SH-SY5Y (cell line): Measurements from ENCODE around the gene TCF4.

Experiments used
- GATA2 ChIP-seq: IDR thresholded peaks from 2 replicates; pipeline ENCODE4 v1.6.1; 2011; ENCODE audit warnings: mild to moderate bottlenecking, low read depth, low read length
- GATA3 ChIP-seq: IDR thresholded peaks from 2 replicates; pipeline ENCODE4 v1.6.1; 2011; ENCODE audit warnings: low read depth, mild to moderate bottlenecking, low read length, moderate library complexity

TCF4 gene

DNA sequence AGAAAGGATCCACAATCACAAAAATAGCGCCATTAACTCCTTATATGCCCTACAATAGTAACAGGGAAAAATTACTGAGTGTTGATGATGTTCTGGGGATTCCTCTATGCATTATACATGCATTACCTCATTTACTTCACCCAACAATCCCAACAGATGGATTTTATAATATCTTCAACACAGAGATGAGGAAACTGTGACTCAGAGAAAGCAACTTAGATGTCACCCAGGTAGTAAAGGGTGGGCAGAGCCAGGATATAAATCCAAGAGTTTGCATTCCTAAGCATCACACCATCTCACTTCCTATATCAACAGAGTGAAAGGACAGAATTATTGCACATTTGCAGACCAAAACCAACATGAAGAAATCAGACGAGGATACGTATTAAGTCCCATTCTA, 144.2 kb downstream of the TCF4 start:
- TF ChIP-seq GATA2, result no peak
- no peak for TF ChIP-seq GATA3

DNA sequence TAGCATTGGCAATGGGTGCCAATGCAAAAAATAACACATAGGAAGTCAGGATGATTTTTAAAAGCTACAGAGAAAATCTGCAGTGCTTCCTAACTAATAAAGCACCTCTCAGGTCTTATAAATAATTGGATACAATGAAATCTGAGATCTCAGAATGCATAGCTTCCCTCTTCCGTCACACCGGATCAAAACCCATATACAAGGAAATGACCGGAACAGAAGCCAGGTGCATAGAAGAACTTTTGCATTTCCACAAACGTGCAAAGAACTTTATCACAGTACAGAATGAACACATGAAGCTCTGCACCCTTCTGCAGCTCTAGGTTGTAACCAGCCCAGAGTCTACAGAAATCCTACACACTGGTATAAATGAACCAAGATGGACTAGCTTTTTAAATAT, 145.4 kb downstream of the TCF4 start:
- TF ChIP-seq GATA3 (no peak), GATA2 (no peak)

DNA sequence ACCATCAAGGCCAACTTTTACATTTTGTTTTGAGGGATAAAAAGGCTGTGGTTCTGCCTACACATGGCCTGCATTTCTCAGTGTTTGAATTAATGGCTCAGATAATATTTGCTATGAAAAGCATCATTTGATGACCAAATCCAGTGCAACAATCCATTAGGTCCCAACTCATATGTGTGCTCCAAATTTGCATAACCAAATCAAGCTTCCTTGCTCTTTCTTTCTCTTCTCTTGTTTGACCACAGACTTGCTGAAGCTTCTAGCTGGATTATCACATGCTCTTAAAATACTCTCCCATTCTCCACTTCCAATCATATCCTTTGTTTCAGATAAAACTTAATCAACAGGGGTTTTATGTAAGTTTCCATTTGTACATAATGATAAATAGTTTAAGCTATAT, 147.0 kb downstream of the TCF4 start:
- TF ChIP-seq GATA3, result no peak
- TF ChIP-seq GATA2, result no peak

DNA sequence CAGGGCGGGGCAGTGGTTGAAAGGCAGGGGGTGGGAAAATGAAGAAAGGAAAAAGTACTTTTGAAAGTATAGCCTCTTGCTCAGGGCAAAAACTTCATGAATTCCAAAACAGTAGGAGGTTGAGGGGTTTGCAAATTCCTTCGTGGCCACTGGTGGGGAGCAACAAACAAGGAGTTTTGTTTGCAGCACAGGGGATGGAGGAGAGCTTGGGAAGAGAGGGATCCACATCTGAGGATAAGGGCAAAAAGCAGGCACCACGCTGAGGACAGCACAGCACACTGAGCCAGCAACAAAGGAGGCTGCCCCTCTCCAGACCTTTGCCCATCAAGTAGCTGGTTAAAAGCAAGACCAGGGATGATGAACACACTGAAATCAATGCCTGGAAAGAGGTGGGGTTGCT, 148.9 kb downstream of the TCF4 start:
- TF ChIP-seq GATA3 (no peak), GATA2 (no peak)

- TF ChIP-seq GATA3 (no peak), GATA2 (no peak)
Measured at GRCh38 chr18:55435592-55435991, 152.4 kb downstream of the TCF4 start.

DNA sequence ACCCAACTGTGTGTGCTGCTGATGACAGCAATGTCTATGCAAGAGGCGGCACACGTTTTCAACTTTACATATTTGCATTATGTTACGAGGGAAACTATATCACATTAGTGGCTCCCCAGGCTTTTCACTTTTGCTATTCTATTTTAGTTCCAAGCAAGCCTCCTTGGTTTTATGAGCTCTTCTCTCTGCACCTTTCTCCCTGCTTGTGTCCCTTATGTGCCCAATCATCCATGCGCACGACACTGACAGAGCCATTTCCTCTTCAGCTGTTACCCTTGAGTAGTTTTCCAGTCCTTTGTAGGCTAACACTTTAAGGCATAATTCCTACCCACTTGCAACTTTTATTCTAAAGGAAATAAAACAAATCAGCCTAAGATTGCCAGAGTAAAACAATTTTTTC, 154.3 kb downstream of the TCF4 start:
- TF ChIP-seq GATA2, result no peak
- TF ChIP-seq GATA3, result no peak

DNA sequence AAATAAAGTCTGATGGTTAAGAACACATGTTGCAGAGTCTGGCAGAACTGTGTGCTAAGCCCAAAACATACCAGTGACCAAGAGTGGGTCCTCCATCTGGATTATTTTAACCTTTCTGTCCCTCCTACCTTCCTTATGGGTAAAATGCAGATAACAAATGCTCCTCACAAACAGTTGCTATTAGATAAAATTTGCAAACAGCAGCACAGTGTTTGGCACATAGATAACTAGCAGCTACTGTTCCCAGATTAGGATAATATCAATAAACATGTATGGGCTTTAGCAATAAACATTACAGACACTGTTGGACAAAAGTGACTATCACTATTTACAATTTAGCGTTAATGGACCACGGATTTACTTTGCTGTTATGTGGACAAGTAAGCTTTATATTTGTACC, 154.9 kb downstream of the TCF4 start:
- 0 out of 2 replicates have a peak, but pooled peaks have one; percentile 28 for TF ChIP-seq GATA3
- TF ChIP-seq GATA2, result no peak

DNA sequence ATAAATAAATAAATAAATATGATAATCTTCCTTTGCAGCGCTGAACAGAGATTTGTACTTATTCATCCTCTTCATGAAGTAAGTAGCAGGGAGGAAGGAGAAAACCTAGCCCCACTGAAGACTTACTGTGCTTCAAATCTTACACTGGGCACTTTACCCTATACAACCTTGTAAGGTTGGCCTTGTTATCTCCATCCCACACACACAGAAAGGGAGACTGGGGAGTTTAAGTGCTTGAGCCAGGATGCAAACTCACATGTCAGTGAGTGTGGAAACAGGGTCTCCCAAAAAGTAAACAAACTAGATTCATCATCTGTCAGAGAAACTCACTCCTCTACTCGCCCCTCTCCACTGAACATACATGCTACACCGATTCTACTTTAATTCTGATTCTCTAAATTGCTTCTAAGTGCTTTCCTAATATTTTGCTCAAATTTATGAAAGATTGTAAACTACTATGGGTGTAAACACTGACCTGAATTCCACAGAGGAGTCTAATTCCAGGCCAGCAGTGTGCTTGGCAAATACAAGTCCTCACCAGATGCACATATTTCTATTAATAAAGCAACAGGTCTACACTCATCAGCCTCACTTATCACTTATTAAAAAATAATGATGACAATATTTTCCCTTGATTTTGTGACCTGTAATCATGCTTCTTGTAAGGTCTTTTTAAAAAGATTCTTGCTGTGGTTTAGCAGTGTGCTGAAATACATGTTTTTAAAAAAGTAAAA, 155.5 kb downstream of the TCF4 start:
- TF ChIP-seq GATA3 (no peak), GATA2 (no peak)

- TF ChIP-seq GATA2 (peak; percentile 86), GATA3 (peak; percentile 62)
Measured at GRCh38 chr18:55430026-55430425, 158.0 kb downstream of the TCF4 start.

- TF ChIP-seq GATA2 (no peak), GATA3 (no peak)
Measured at GRCh38 chr18:55427951-55428350, 160.0 kb downstream of the TCF4 start.

DNA sequence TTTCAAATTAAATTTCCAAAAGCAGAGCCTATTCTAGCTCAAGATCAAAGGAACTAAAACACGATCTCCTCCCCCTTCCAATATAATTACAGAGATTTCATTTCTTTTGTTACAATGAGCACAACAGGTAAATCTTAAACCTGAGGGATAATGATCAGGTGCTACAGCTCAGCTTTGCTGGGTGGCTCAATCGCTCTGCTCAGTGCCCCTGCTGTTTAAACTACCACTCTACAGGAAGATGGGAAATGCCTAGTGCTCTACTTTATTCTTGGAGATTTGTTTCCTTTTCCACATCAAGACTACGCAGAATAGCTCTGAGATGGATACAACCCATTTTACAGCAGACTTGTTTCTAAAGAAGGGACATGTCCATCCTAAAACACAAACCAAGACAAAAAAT, 162.3 kb downstream of the TCF4 start:
- no peak for TF ChIP-seq GATA3
- no peak for TF ChIP-seq GATA2

DNA sequence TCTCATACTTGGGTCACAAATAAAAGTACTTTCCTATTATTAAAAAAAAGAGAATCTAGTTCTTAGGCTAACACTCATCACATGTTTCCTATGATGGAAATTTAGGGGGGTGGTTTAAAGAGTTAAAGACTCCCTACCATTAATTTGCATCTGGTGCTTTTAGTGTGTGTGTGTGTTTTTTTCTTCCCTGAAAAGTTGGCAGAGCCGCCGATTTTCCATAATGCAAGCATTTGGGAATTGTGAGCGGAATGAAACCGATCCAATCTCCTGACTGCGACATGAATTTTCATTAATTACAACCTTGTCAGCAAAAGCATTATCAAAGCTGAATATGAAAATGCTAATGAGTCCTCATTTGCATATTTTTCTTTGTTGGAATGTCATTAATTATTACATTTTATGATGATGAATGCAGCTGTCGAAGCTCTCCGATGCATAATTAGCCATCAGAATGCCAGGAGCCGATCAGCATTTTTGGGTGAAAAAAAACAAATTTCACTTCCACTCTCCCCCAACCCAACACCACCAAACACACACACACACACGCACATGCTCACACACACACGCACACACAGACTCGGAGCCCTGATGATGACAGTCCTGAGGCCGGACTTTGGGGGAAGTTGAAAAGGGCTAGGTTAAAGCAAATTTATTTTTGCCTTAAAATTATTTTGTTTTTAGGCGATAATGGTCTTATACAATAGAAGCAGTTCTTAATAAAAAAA, 165.4 kb downstream of the TCF4 start:
- TF ChIP-seq GATA2 (peak; percentile 28; the same call in 1 of the 2 replicates), GATA3 (no peak)

DNA sequence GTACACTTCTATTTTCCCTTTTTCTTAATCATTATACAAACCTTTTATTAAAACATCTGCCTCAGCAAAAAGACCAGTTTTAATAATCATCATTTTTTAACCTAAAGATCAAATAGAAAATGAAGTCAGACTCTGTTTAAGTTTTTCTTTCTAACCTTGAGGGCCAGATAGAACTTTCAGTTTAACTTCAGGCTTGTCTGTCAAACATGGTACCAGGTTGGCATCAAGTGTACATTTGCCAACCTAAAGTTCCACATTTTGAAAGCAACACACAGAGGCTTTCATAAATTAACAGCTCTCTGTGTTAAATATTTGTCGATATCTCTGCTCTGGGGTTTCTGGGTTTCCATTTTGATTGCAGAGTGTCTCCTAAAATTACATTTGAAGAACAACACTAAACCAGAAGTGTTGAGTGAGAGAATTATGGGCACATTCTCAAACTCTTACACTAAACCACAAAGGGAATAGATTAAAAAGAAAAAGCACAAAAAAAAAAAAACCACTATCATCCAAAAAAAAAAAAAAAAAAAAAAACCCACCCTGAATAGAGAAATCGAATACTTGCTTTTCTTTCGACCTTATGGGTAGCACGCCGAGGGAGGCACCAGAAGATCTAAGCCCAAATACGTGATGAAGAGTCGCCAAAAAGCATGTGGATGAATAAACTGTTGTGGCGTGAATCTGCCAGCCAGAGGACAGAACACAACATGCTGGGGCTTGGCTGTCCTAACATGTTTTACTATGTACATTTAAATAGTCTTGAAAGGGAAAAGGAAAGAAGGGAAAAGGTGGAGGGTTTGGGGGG, 166.2 kb downstream of the TCF4 start:
- TF ChIP-seq GATA3, result no peak
- no peak for TF ChIP-seq GATA2

DNA sequence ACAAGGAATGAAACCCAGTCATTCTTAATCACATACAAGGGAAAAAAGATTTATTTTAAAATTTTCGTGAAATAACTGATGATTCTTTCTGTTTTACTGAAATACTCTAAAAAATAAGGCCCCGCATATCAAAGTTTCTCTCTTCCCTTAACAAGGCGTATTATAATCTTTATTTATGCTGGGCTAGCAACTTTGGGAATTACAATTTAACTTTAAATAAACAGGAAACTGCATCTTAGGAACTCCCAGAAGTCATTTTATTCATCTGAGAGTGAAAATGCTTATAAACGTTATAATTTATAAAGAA, 166.7 kb downstream of the TCF4 start:
- TF ChIP-seq GATA3, result no peak
- no peak for TF ChIP-seq GATA2

- no peak for TF ChIP-seq GATA3
- TF ChIP-seq GATA2, result no peak
Measured at GRCh38 chr18:55420665-55421307, 167.2 kb downstream of the TCF4 start.
